GM18507 (cell line): ENCODE results near the gene TNKS2.
A peak's percentile ranks its signal among the peaks of the same experiment; 100 is the strongest.
"Not testable (repeated sequence)": the region's sequence is repeated elsewhere in the genome, so short reads cannot be mapped to it uniquely, and the experiment has no call there.

Experiments used
- DNase-seq: peaks from one replicate; pipeline ENCODE4 v3.0.0; 2011; ENCODE audit warnings: low read depth; ENCODE audit not compliant: insufficient read length; ENCODE audit errors: extremely low spot score
- FAIRE-seq: peaks from 2 replicates; lab custom pipeline; 2011; peaks lifted over from hg19 to GRCh38; lab: Jason Lieb, UNC

The TNKS2 gene

GRCh38 chr10:91797874-91798648 lies at the start of gene TNKS2:
TSS of gene TNKS2 (plus strand) at chr10:91798426. CDS start at chr10:91798691, 265 bp downstream.
- peak; percentile 90 for FAIRE-seq
- DNase-seq = peak; percentile 83

GRCh38 chr10:91749592-91749991 lies 48.6 kb upstream of the TNKS2 start:
- DNase-seq, FAIRE-seq: not testable (repeated sequence)

GRCh38 chr10:91756286-91756685 lies 41.9 kb upstream of the TNKS2 start:
- FAIRE-seq (no peak), DNase-seq (no peak)

- peak; percentile 70 for FAIRE-seq
- DNase-seq = no peak
Observed at GRCh38 chr10:91758303-91759146, 39.7 kb upstream of the TNKS2 start.

GRCh38 chr10:91759581-91759986 lies 38.6 kb upstream of the TNKS2 start:
- no peak for DNase-seq
- no peak for FAIRE-seq

GRCh38 chr10:91761721-91762120 lies 36.5 kb upstream of the TNKS2 start:
- FAIRE-seq (no peak), DNase-seq (no peak)

- FAIRE-seq (no peak), DNase-seq (no peak)
Observed at GRCh38 chr10:91762878-91763277, 35.3 kb upstream of the TNKS2 start.

GRCh38 chr10:91766676-91767075 lies 31.6 kb upstream of the TNKS2 start:
- FAIRE-seq (no peak), DNase-seq (no peak)

- FAIRE-seq = no peak
- DNase-seq = no peak
Observed at GRCh38 chr10:91768123-91768522, 30.1 kb upstream of the TNKS2 start.

- FAIRE-seq = no peak
- DNase-seq = no peak
Observed at GRCh38 chr10:91771907-91772306, 26.3 kb upstream of the TNKS2 start.

- DNase-seq (no peak), FAIRE-seq (no peak)
Observed at GRCh38 chr10:91772461-91772860, 25.8 kb upstream of the TNKS2 start.

- FAIRE-seq (no peak), DNase-seq (no peak)
Observed at GRCh38 chr10:91772869-91773268, 25.4 kb upstream of the TNKS2 start.

- no peak for FAIRE-seq
- no peak for DNase-seq
Observed at GRCh38 chr10:91774571-91774970, 23.7 kb upstream of the TNKS2 start.

- FAIRE-seq (no peak), DNase-seq (no peak)
Observed at GRCh38 chr10:91775731-91776130, 22.5 kb upstream of the TNKS2 start.

GRCh38 chr10:91776266-91776665 lies 22.0 kb upstream of the TNKS2 start:
- FAIRE-seq (no peak), DNase-seq (no peak)

GRCh38 chr10:91778485-91778884 lies 19.7 kb upstream of the TNKS2 start:
- DNase-seq (no peak), FAIRE-seq (no peak)

GRCh38 chr10:91779011-91779605 lies 19.1 kb upstream of the TNKS2 start:
- FAIRE-seq (no peak), DNase-seq (no peak)

GRCh38 chr10:91782539-91782938 lies 15.7 kb upstream of the TNKS2 start:
- FAIRE-seq (no peak), DNase-seq (no peak)

- FAIRE-seq (no peak), DNase-seq (no peak)
Observed at GRCh38 chr10:91785830-91786229, 12.4 kb upstream of the TNKS2 start.

- DNase-seq (no peak), FAIRE-seq (no peak)
Observed at GRCh38 chr10:91787258-91787657, 11.0 kb upstream of the TNKS2 start.
